Duodenal mucosa (tissue), 2 donors: ENCODE data around the gene CFAP58.

Experiments used
- H3K27ac ChIP-seq: one replicate; pipeline ENCODE4 v1.7.0; 2013; ENCODE audit warnings: low read depth, low read length
- H3K27me3 ChIP-seq, 2 donors: one replicate each; pipeline ENCODE4 v1.7.0; 2013; ENCODE audit warnings: low read length in 2 of 2, control low read depth in 1 of 2; ENCODE audit not compliant: insufficient read depth in 2 of 2, control insufficient read depth in 1 of 2
- H3K36me3 ChIP-seq, 2 donors: one replicate each; pipeline ENCODE4 v1.7.0; 2013; ENCODE audit warnings: low read length in 2 of 2, control low read depth in 1 of 2; ENCODE audit not compliant: insufficient read depth in 2 of 2, control insufficient read depth in 1 of 2
- H3K4me1 ChIP-seq, 2 donors: one replicate each; pipeline ENCODE4 v1.7.0; 2013; ENCODE audit warnings: low read length in 2 of 2, control low read depth in 1 of 2; ENCODE audit not compliant: insufficient read depth in 2 of 2, control insufficient read depth in 1 of 2
- H3K4me3 ChIP-seq, 2 donors: one replicate each; pipeline ENCODE4 v1.7.0; 2013; ENCODE audit warnings: low read length in 2 of 2, low read depth in 1 of 2
- H3K9ac ChIP-seq, 2 donors: one replicate each; pipeline ENCODE4 v1.7.0; 2013; ENCODE audit warnings: low read length in 2 of 2, low read depth in 1 of 2
- H3K9me3 ChIP-seq, 2 donors: one replicate each; pipeline ENCODE4 v1.7.0; 2013; ENCODE audit warnings: low read length in 2 of 2, control low read depth in 1 of 2; ENCODE audit not compliant: control insufficient read depth in 1 of 2

Gene CFAP58

DNA sequence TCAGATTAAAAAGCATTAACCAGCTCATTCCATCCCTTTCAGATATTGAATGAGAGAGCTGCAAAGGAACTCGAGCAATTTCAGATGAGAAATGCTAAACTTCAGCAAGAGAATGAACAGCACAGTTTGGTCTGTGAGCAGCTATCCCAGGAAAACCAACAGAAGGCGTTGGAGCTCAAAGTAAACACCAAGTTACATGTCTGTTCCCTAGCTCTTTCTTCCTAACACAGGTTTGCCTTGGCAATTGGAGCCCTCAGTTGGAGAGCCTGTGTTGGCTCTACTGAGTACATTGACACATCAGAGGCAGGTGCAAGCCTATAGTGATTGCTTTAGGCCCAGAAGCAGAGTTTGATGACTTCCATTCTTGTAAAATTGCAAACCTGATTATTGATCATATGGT, 14.7 kb downstream of the CFAP58 start:
- no peaks in the 10 kb centered on the region for H3K4me1 ChIP-seq
- peaks cover 6% of the 10 kb centered on the region in 2 donors for H3K9me3 ChIP-seq

DNA sequence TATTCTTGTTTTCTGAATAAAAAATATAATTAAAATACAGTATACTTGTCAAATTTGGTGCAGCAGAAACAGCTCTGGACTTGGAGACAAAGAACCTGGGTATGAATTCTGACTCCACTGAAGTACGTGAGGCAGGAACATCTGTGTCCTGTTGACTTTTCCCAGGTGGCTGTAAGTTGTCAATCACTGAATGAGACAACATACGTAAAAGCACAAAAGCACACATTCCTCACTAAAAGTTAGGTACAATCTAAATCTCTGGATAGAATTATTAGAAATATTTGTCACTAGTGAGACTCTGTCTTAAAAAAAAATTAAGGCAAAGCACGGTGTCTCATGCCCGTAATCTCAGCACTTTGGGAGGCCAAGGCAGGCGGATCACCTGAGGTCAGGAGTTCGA, 18.1 kb downstream of the CFAP58 start:
- no peak overlapping the region for H3K4me3 ChIP-seq
- no peak overlapping the region for H3K27ac ChIP-seq
- H3K36me3 ChIP-seq: no peaks in the 10 kb centered on the region
- no peaks in the 10 kb centered on the region for H3K4me1 ChIP-seq
- H3K9ac ChIP-seq: no peak overlapping the region
- peaks cover 0 to 4% of the 10 kb centered on the region in 2 donors for H3K27me3 ChIP-seq
- peaks cover 6% of the 10 kb centered on the region in 2 donors for H3K9me3 ChIP-seq

More for the DNA sequence above, 14.7 kb downstream of the CFAP58 start:
- Histone ChIP-seq H3K9ac (no peak overlapping the region), H3K27ac (no peak overlapping the region), H3K4me3 (no peak overlapping the region), H3K36me3 (no peaks in the 10 kb centered on the region), H3K27me3 (peaks cover 0 to 4% of the 10 kb centered on the region in 2 donors)

DNA sequence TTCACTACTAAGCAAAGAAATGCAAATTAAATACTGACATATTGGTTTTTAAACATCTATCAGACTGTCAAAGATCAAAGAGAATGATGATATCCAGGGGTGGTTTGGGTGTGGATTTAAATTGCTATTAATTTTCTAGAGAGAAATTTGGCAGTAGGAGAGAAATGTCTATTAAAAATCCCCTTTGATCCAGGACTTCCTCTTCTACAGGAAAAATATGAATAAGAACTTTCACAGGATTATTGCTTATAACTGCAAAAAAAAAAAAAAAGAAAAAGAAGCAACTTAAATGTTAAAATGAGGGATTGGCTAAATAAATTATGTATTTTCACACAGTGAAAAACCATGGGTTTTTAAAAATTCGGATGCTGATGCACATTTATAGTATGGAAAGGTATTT, 21.0 kb downstream of the CFAP58 start:
- Histone ChIP-seq H3K4me3 (no peak overlapping the region), H3K27me3 (peaks cover 0 to 4% of the 10 kb centered on the region in 2 donors), H3K36me3 (no peaks in the 10 kb centered on the region), H3K4me1 (no peaks in the 10 kb centered on the region), H3K27ac (no peak overlapping the region), H3K9me3 (peaks cover 6% of the 10 kb centered on the region in 2 donors), H3K9ac (no peak overlapping the region)

DNA sequence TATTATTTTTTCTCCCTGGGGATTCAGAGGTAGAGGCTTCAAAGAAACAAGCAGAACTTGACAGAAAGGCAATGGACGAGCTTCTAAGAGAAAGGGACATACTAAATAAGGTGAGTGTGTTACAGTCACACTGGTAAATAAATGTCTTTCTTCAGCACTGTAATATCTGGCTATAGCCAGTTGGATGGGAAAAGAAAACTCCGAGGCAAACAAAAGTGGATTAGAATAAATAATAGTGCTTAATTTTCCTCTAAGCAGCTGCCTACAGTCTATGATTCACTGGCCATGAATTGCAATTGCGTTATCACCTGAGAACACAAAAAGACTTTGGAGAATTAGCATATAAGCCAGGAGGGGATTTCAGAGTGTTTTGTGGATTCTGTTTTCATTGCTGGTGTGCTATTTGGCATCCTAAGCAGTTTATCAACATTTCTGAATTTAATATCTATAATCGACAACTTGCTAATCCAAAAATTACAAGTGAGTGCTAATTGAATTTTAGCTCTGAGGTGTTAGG, 23.2 kb downstream of the CFAP58 start:
- Histone ChIP-seq H3K27me3 (peaks cover 0 to 4% of the 10 kb centered on the region in 2 donors), H3K36me3 (no peaks in the 10 kb centered on the region), H3K9me3 (no peaks in the 10 kb centered on the region), H3K27ac (no peak overlapping the region), H3K4me1 (no peaks in the 10 kb centered on the region), H3K4me3 (no peak overlapping the region), H3K9ac (no peak overlapping the region)

DNA sequence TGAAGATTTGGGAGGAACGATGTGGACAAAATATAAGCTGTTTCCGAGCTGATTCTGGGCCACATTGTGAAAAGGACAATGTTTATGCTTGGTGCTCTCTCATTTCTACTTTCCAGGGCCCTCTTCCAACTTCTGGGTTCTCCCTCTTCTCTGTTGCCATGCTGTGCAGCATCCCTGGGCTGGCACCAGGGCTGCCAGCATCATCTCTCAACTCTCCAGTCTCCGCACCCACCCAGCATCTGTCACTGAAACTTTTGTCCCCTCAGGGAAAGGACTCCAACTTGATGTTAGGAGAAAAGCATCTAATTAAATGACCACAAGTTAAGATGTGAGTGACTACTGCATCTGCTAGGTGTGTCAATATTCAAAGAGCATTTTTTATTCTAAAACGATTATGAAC, 26.7 kb downstream of the CFAP58 start:
- H3K36me3 ChIP-seq: no peaks in the 10 kb centered on the region

DNA sequence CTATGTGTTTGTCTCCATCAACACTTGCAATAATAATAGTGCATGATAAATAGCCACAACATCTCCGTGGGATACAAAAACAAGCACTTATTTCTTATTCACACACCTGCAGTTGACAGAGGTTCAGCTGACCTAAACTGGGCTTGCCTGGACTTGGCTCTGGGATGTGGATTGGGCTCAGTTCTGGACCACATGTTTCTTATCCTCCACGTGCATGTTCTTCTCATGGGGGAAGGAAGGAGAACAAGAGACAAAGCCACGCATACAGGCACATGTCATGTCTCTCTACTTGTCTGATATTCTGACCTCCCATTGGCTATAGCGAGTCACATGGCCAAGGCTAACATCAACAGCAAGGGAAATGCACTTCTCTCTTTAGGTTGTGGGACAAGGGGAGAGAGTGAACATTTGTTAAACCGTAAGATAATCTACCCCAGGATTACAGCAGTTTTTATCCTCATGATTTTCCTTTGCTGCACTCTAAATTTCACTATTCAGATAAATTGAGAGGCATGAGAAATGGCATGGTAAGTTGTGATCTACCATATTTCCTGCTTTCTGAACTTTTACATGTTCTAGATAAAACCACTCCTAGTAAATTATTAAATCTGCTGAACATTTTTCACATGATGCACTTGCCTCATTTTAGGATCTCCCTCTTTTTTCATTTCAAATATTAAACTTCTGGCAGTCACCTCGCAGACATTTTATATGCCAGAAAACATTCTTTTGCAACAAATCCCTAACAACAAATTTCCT, 33.7 kb downstream of the CFAP58 start:
- H3K9ac ChIP-seq: no peak overlapping the region
- peaks cover 0 to 5% of the 10 kb centered on the region in 2 donors for H3K27me3 ChIP-seq
- H3K4me1 ChIP-seq: peaks cover 0 to 3% of the 10 kb centered on the region in 2 donors
- H3K9me3 ChIP-seq: no peaks in the 10 kb centered on the region
- no peaks in the 10 kb centered on the region for H3K36me3 ChIP-seq
- H3K27ac ChIP-seq: no peak overlapping the region
- H3K4me3 ChIP-seq: no peak overlapping the region

More for the DNA sequence above, 26.7 kb downstream of the CFAP58 start:
- no peak overlapping the region for H3K9ac ChIP-seq
- no peak overlapping the region for H3K27ac ChIP-seq
- no peaks in the 10 kb centered on the region for H3K4me1 ChIP-seq
- H3K27me3 ChIP-seq: peaks cover 0 to 5% of the 10 kb centered on the region in 2 donors
- H3K4me3 ChIP-seq: no peak overlapping the region
- H3K9me3 ChIP-seq: no peaks in the 10 kb centered on the region

DNA sequence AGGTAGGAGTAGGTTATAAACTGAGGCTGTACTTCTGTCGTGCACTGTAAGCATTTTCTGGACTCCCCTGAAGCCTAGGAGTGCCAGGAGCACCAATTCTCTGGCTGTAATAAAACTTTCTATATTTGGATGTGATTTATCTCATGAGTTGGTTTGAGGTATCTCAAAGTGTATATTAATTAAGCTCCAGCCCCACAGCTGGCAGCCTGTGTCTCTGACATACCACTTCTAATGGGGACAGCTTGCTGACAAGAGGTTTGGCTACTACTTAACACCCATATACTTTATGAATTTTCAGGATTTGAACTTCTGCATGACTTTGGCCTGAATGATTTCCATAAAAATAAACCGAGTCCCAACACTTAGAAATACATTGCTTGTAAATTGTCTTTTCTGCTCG, 35.2 kb downstream of the CFAP58 start:
- H3K4me3 ChIP-seq: no peak overlapping the region
- peaks cover 3 to 5% of the 10 kb centered on the region in 2 donors for H3K27me3 ChIP-seq
- no peaks in the 10 kb centered on the region for H3K36me3 ChIP-seq
- H3K9ac ChIP-seq: no peak overlapping the region
- no peaks in the 10 kb centered on the region for H3K9me3 ChIP-seq
- H3K27ac ChIP-seq: no peak overlapping the region
- H3K4me1 ChIP-seq: peaks cover 0 to 3% of the 10 kb centered on the region in 2 donors

DNA sequence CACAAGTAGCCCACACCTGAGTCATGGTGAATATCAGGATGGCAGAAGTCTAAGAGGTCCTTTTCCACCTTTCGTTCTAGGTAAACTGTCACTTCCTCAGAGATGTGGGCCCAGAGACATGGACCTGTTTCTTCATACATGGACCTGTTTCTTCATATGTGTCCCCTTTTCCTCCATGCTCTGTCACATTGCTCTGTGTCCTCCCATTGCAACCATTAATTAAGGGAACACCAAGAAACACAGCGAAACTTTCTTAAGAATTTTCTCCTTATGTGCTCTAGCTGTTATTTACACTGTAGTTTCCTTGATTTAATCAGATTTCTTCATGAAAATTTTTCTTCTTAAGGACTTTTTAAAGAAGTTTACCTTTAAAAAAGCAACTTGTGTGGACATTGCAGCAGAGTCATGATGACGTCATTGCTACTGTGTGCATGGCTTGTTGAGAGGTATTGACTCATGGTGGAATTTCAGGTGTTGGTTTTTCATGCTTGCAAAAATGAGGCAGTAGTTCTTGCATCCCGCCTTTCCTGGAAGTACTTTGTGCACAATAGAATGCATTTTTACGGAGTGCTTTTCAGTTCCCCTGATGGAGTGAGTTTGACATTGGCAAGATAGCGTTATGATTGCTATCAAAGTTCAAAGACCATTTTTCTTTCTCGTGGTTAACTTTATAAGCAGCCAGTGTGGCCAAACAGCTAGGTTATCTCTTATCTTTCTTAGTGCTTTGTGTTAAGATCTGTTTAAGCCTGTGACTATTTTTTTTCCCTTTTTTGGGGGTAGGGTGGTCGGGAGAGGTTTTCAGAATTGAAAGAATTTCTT, 37.7 kb downstream of the CFAP58 start:
- H3K9me3 ChIP-seq: no peaks in the 10 kb centered on the region
- H3K27me3 ChIP-seq: peaks cover 0 to 7% of the 10 kb centered on the region in 2 donors
- no peak overlapping the region for H3K4me3 ChIP-seq
- H3K27ac ChIP-seq: no peak overlapping the region
- no peaks in the 10 kb centered on the region for H3K36me3 ChIP-seq
- H3K9ac ChIP-seq: no peak overlapping the region
- peaks cover 0 to 3% of the 10 kb centered on the region in 2 donors for H3K4me1 ChIP-seq

DNA sequence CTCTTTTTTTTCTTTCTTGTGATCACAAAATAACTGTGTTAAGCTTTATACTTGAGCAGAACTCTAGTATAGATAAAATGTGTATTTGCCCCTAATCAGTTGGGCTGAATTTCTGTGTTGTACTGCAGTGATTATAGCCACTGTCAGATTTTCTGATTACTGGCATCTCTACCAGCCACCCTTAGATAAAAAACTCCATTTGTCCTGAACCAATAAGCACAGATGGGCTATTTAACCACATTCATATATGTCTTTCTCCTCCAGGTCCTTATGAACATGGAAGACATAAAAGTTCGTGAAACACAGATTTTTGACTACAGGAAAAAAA, 38.3 kb downstream of the CFAP58 start:
- Histone ChIP-seq H3K27me3 (peaks cover 0 to 7% of the 10 kb centered on the region in 2 donors), H3K36me3 (no peaks in the 10 kb centered on the region), H3K27ac (no peak overlapping the region), H3K9ac (no peak overlapping the region), H3K9me3 (no peaks in the 10 kb centered on the region), H3K4me3 (no peak overlapping the region), H3K4me1 (peaks cover 0 to 3% of the 10 kb centered on the region in 2 donors)

DNA sequence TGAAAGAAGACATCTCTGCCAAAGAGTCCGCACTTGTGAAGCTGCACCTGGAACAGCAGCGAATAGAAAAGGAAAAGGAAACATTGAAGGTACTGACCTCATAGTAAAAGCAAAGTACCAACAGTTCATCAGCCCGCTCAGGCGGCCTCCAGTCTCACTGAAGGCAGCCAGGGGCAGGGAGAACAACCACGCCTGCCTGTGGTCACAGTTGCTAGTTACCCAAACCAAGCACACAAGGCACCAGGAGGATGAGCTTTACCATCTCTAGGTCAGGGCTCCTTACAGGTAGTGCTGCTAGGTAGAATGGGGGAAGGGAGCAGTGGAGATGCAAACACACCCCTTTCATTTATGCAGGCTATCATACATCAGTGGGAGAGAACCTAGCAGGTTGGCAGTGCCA, 39.8 kb downstream of the CFAP58 start:
- Histone ChIP-seq H3K27me3 (peaks cover 0 to 7% of the 10 kb centered on the region in 2 donors), H3K4me1 (peaks cover 0 to 3% of the 10 kb centered on the region in 2 donors), H3K4me3 (no peak overlapping the region), H3K9ac (no peak overlapping the region), H3K9me3 (no peaks in the 10 kb centered on the region), H3K27ac (no peak overlapping the region), H3K36me3 (no peaks in the 10 kb centered on the region)
